Osteoblast (primary cell): ENCODE data around the gene UST. TPM values are rescaled to one million over a fixed set of nuclear protein-coding genes. Genes with fewer than 3 reads are reported as not detected.

Source experiments
- DNase-seq: peaks from one replicate; pipeline ENCODE4 v3.0.0; 2011; ENCODE audit warnings: low spot score, mixed read lengths; ENCODE audit not compliant: insufficient read length; ENCODE audit errors: missing footprints
- H2AFZ ChIP-seq: 2 replicates; pipeline ENCODE4 v1.6.0; 2011; ENCODE audit warnings: mild to moderate bottlenecking, low read length
- H3K27ac ChIP-seq: 2 replicates; pipeline ENCODE4 v1.5.1; 2011; ENCODE audit warnings: mild to moderate bottlenecking, low read depth, low read length, moderate library complexity
- H3K27me3 ChIP-seq: 2 replicates; pipeline ENCODE4 v1.6.0; 2012; ENCODE audit warnings: mild to moderate bottlenecking, control low read depth, inconsistent platforms, low read length, moderate library complexity; ENCODE audit not compliant: insufficient read depth
- H3K36me3 ChIP-seq: 2 replicates; pipeline ENCODE4 v1.5.1; 2011; ENCODE audit warnings: mild to moderate bottlenecking, low read length, control low read depth, moderate library complexity; ENCODE audit not compliant: insufficient read depth
- H3K4me1 ChIP-seq: 2 replicates; pipeline ENCODE4 v1.5.1; 2011; ENCODE audit warnings: mild to moderate bottlenecking, low read length, control low read depth, moderate library complexity; ENCODE audit not compliant: insufficient read depth
- H3K4me2 ChIP-seq: 2 replicates; pipeline ENCODE4 v1.6.0; 2011; ENCODE audit warnings: mild to moderate bottlenecking, low read length; ENCODE audit not compliant: insufficient read depth
- H3K4me3 ChIP-seq: fragments of 200-600 bp; sonication (generic); 3 replicates; pipeline ENCODE4 v1.5.1; 2012; ENCODE audit warnings: mild to moderate bottlenecking, low read length, inconsistent platforms; ENCODE audit not compliant: insufficient read depth
- H3K79me2 ChIP-seq: 2 replicates; pipeline ENCODE4 v1.6.0; 2012; ENCODE audit warnings: mild to moderate bottlenecking, low read length, control low read depth, inconsistent platforms; ENCODE audit not compliant: insufficient read depth
- H3K9me3 ChIP-seq: 2 replicates; pipeline ENCODE4 v1.5.1; 2011; ENCODE audit warnings: low read depth, low read length, control low read depth
- H4K20me1 ChIP-seq: 2 replicates; pipeline ENCODE4 v1.6.0; 2012; ENCODE audit warnings: mild to moderate bottlenecking, low read length, control low read depth; ENCODE audit not compliant: insufficient read depth
- total RNA-seq: library from RNA; depleted of rRNA; stranded (reverse); fragments of >200 nt; gene quantifications from 2 replicates; pipeline ENCODE4 v1.2.3, GENCODE V29; 2012
- TF ChIP-seq, protein P1 (sequence below): IDR thresholded peaks from 2 replicates; pipeline ENCODE4 v1.5.1; 2011; ENCODE audit warnings: mild to moderate bottlenecking, low read depth, low read length, moderate library complexity; ENCODE audit errors: extremely low read depth

UST gene
- total RNA-seq, 1 donor = 18.1 TPM

DNA sequence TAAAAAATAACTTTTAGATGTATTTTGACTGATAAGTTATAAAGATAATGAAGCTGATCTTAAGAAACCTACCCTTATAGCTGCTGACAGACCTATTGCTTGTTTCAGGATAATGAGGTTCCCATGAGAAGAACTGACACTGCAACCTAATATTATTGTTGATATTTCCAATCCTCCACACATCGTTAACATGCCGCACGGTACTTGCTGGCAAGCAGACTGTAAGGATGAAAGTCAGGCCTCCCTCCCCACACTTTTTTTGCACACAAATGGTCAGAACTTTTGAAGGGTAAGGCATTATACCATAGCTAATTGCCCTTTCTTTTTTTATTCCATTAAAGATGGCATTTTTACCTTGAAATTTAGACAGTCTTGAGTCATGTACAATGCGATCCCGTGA lies 210.9 kb downstream of the UST start:
- Histone ChIP-seq H3K27ac (no peak overlapping the region), H3K79me2 (no peaks in the 10 kb centered on the region), H3K4me2 (no peak overlapping the region), H3K9me3 (no peaks in the 10 kb centered on the region), H2AFZ (no peak overlapping the region), H3K36me3 (no peaks in the 10 kb centered on the region), H4K20me1 (no peaks in the 10 kb centered on the region), H3K4me3 (no peak overlapping the region), H3K4me1 (no peaks in the 10 kb centered on the region), H3K27me3 (no peaks in the 10 kb centered on the region)
- TF ChIP-seq, protein P1, sequence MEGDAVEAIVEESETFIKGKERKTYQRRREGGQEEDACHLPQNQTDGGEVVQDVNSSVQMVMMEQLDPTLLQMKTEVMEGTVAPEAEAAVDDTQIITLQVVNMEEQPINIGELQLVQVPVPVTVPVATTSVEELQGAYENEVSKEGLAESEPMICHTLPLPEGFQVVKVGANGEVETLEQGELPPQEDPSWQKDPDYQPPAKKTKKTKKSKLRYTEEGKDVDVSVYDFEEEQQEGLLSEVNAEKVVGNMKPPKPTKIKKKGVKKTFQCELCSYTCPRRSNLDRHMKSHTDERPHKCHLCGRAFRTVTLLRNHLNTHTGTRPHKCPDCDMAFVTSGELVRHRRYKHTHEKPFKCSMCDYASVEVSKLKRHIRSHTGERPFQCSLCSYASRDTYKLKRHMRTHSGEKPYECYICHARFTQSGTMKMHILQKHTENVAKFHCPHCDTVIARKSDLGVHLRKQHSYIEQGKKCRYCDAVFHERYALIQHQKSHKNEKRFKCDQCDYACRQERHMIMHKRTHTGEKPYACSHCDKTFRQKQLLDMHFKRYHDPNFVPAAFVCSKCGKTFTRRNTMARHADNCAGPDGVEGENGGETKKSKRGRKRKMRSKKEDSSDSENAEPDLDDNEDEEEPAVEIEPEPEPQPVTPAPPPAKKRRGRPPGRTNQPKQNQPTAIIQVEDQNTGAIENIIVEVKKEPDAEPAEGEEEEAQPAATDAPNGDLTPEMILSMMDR = no peak
- no peak for DNase-seq

DNA sequence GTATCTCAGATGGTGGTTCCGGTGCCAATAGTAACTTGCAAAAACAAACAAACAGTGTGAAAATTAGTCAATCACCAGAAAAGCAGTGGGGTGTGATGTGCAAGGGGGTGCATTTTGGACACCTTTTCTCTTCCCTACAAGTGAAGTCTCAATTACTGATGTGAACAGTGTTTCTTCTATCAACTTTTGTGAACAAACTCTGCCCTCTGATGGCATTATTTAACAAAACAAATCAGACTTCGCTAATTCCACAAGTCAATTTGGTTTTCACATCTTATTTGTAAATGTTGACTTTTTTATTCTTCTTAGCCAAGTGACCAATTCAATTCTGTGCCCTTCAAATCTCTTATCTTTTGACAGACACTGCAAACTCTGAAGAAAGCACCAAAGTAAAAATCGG lies 212.2 kb downstream of the UST start:
- Histone ChIP-seq H3K36me3 (no peaks in the 10 kb centered on the region), H3K79me2 (no peaks in the 10 kb centered on the region)

DNA sequence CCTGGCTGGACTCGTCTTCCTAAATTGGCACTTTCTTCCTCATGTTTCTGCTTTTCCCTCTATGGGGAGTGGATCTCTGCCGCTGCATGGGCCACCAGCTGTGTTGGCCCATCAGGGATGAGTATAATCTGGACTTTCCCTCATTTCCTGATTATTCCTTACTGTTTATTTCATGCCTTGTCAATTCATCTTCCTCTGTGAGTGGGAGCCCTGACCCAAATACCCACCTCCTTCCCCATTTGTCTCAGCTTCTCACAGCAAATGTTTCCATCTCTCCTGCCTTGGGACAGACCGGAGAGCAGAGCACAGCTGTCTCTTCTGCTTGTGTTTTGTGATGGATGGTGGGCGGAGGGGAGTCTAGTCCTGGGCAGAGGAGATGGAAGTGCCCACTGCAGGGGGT lies 212.7 kb downstream of the UST start:
- Histone ChIP-seq H3K27ac (no peak overlapping the region), H3K4me1 (no peaks in the 10 kb centered on the region), H3K79me2 (no peaks in the 10 kb centered on the region), H3K4me2 (no peak overlapping the region), H4K20me1 (no peaks in the 10 kb centered on the region), H3K27me3 (no peaks in the 10 kb centered on the region), H3K36me3 (no peaks in the 10 kb centered on the region), H3K4me3 (no peak overlapping the region), H3K9me3 (no peaks in the 10 kb centered on the region), H2AFZ (no peak overlapping the region)
- TF ChIP-seq, protein P1 = no peak
- no peak for DNase-seq

More for the DNA sequence above, 212.2 kb downstream of the UST start:
- H3K27me3 ChIP-seq = no peaks in the 10 kb centered on the region
- no peak for DNase-seq
- H3K9me3 ChIP-seq = no peaks in the 10 kb centered on the region
- no peaks in the 10 kb centered on the region for H3K4me1 ChIP-seq
- TF ChIP-seq, protein P1 = no peak
- H3K4me2 ChIP-seq = no peak overlapping the region
- no peak overlapping the region for H3K27ac ChIP-seq
- H2AFZ ChIP-seq = no peak overlapping the region
- no peak overlapping the region for H3K4me3 ChIP-seq
- no peaks in the 10 kb centered on the region for H4K20me1 ChIP-seq

DNA sequence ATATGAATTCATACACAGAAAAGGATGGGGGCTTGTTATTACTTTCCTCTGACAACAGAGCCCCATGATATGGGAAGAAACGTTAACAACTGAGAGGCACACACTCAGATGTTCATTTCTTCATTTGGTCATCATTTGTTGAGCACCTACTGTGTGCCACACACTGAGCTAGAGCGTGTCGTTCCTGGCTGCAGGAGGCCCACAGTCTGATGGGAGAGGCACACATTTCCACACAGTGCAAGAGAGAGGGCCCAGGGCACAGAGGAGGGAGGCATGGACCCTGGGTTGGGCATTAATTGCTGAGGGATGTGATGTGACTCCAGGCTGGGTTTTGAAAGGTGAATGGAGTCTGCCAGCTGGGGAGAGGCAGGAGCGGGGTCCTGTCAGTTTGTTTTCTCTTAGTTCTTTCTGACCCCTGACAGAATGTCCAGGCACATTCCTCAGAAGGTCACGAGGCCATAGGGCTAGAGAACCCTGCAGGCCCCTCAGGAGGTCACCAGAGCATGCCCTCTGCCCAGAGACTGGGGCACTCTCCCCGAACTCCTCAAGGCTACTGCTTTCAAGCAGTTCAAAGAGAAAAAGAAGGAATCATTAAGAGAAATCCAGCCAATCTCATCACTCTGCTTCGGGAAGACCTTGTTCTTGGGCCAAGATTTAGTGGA lies 216.2 kb downstream of the UST start:
- no peak for DNase-seq
- Histone ChIP-seq H3K4me1 (peaks cover 2% of the 10 kb centered on the region), H3K36me3 (no peaks in the 10 kb centered on the region), H3K9me3 (no peaks in the 10 kb centered on the region), H3K79me2 (no peaks in the 10 kb centered on the region), H3K27me3 (no peaks in the 10 kb centered on the region), H3K4me2 (no peak overlapping the region), H3K4me3 (no peak overlapping the region), H4K20me1 (no peaks in the 10 kb centered on the region), H3K27ac (no peak overlapping the region), H2AFZ (no peak overlapping the region)
- TF ChIP-seq, protein P1 = no peak
